AG04449 (cell line): ENCODE data around the gene SUGCT.
"Not testable (repeated sequence)": the region's sequence is repeated elsewhere in the genome, so short reads cannot be mapped to it uniquely, and the experiment has no call there.

Experiments
- CTCF ChIA-PET: fragments of 350-600 bp; formaldehyde crosslinking; extraction: SDS; loops from one replicate; lab custom pipeline; 2021; ENCODE audit warnings: antibody characterized with exemption; lab: Yijun Ruan, JAX
- POLR2A ChIA-PET: fragments of 400-600, 350-600 bp; formaldehyde crosslinking; extraction: SDS; loops from one replicate; lab custom pipeline; 2020; ENCODE audit warnings: antibody characterized with exemption, inconsistent platforms; lab: Yijun Ruan, JAX
- DNase-seq: peaks from one replicate; pipeline ENCODE4 v3.0.0-alpha.2; 2010; ENCODE audit warnings: low read depth, low spot score
- H3K4me3 ChIP-seq: 2 replicates; pipeline ENCODE4 v1.5.1; 2011; ENCODE audit warnings: low read depth, mild to moderate bottlenecking, control low read depth, low read length
- CTCF ChIP-seq: IDR thresholded peaks from one replicate; pipeline ENCODE4 v1.5.1; 2011; ENCODE audit warnings: mild to moderate bottlenecking, moderate library complexity, low read length, control low read depth, inconsistent platforms; ENCODE audit not compliant: insufficient read depth; ENCODE audit errors: missing control alignments

The SUGCT gene

GRCh38 chr7:40644454-40645188 is 509.8 kb downstream of the SUGCT start:
- no peak for DNase-seq
- CTCF ChIA-PET = interaction anchor here (0.9 kb wide), 1 partner anchor 412 kb away, joined by 4 read pairs; no protein-coding TSS in a partner anchor
- no peak overlapping the region for H3K4me3 ChIP-seq
- no peak for TF ChIP-seq CTCF
- POLR2A ChIA-PET = no interaction called here

GRCh38 chr7:40645197-40645596 is 510.4 kb downstream of the SUGCT start:
- POLR2A ChIA-PET = no interaction called here
- no peak for DNase-seq
- TF ChIP-seq CTCF = no peak
- no peak overlapping the region for H3K4me3 ChIP-seq
- CTCF ChIA-PET = interaction anchor here (1.5 kb wide), 1 partner anchor 9 kb away, joined by 3 read pairs; no protein-coding TSS in a partner anchor

GRCh38 chr7:40646717-40647116 is 511.9 kb downstream of the SUGCT start:
- no peak for TF ChIP-seq CTCF
- CTCF ChIA-PET = interaction anchor here (1.1 to 1.5 kb wide), 2 partner anchors 9 to 10 kb away, joined by 3 read pairs; no protein-coding TSS in a partner anchor
- no peak for DNase-seq
- POLR2A ChIA-PET = no interaction called here
- H3K4me3 ChIP-seq = no peak overlapping the region

- no peak overlapping the region for H3K4me3 ChIP-seq
- DNase-seq = peak; percentile 23
- CTCF ChIA-PET = interaction anchor here (1.1 kb wide), 1 partner anchor 8 kb away, joined by 3 read pairs; no protein-coding TSS in a partner anchor
- no peak for TF ChIP-seq CTCF
- POLR2A ChIA-PET = interaction anchor here (0.7 kb wide), 1 partner anchor 88 kb away, joined by 3 read pairs; no protein-coding TSS in a partner anchor
Measured at GRCh38 chr7:40647719-40648118, 512.9 kb downstream of the SUGCT start.

- ChIA-PET POLR2A (no interaction called here), CTCF (no interaction called here)
- TF ChIP-seq CTCF = no peak
- DNase-seq = no peak
- H3K4me3 ChIP-seq = no peak overlapping the region
Measured at GRCh38 chr7:40649247-40649646, 514.4 kb downstream of the SUGCT start.

GRCh38 chr7:40650903-40651302 is 516.1 kb downstream of the SUGCT start:
- DNase-seq, CTCF ChIA-PET: not testable (repeated sequence)

More at GRCh38 chr7:40650903-40651302, 516.1 kb downstream of the SUGCT start:
- POLR2A ChIA-PET, H3K4me3 ChIP-seq: not testable (repeated sequence)
